ENCODE measurements around the gene ARHGEF4. TPM values are rescaled to one million over a fixed set of nuclear protein-coding genes. Genes with fewer than 3 reads are reported as not detected.

The ARHGEF4 gene
- total RNA-seq, 1 donor from 2014 or later, result 0.10 TPM

DNA sequence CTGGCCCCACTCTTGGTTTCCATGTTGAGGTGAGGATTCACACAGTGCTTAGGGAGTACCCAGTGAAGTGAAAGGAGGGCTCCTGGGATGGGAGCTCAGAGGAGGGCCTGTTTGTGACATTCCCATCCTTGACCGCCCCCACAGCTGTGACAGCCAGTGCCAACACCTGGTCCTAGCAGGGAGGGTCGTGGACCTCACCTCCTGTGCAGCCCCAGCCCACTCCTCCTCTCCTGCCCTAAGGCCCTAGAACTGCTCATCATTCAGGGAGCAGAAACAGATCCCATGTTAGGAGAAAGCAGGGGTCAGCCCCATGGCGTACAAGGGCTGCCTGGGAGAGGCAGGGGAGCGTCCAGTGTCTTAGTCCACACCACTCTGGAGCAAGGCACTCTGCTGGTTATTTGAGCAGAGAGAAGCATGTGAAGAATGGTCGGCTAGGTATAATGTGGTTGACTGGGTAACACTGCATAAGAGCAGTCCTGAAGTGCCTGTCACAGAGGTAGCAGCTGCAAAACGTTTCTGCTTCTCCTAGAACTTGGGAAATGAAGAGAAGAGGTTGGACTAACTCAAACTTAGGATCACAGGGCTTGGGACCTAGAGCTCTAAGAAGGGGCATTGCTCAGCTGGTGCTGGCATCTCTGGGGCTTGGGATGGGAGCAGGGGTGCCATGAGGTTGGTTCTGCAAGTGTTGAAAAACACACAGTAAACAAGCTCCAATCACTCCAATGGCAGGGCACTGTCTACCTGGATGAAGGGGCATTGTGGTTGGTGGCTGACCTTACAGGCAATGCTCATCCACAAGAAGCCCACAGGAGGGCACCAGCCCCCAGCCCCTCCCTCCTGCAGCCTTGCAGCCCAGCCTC lies 200.9 kb downstream of the ARHGEF4 start:
- H3K27me3 Mint-ChIP-seq (ENCODE audit: insufficient read depth), result peaks cover 28% of the 10 kb centered on the region

DNA sequence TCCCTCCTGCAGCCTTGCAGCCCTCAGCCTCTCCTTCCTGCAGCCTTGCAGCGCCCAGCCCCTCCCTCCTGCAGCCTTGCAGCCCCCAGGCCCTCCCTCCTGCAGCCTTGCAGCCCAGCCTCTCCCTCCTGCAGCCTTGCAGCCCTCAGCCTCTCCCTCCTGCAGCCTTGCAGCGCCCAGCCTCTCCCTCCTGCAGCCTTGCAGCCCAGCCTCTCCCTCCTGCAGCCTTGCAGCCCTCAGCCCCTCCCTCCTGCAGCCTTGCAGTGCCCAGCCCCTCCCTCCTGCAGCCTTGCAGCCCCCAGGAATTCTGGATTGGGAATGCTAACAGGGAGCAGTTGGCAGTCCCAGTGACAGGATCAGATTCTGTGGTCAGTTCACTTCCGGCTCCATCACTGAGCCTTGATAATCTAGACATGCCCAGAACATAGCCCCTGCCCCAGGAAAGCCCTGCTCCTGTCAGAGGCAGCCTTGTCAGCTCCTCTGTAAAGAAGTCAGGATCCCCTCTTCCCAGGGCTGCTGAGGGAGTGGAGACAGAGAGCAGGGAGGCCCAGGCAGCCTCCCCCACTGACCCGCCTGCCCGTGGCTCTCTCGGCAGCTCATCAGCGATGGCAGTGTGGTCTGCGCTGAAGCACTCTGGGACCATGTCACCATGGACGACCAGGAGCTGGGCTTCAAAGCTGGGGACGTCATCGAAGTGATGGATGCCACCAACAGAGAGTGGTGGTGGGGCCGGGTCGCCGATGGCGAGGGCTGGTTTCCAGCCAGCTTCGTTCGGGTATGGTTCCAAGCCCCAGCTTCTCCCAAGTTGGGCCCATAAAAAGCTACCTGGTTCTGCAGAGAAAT lies 201.8 kb downstream of the ARHGEF4 start:
- intact Hi-C loops (cut with micrococcal nuclease), result no loop called here
- Mint-ChIP-seq H3K9me3 (no peaks in the 10 kb centered on the region), H3K36me3 (ENCODE audit: low read depth) (no peaks in the 10 kb centered on the region)

More for the DNA sequence above, 200.9 kb downstream of the ARHGEF4 start:
- DNase-seq (ENCODE audit: low spot score), result no peak
- no peak overlapping the region for H3K27ac Mint-ChIP-seq
- no peaks in the 10 kb centered on the region for H3K9me3 Mint-ChIP-seq
- H3K36me3 Mint-ChIP-seq (ENCODE audit: low read depth), result no peaks in the 10 kb centered on the region
- intact Hi-C loops (cut with micrococcal nuclease), result no loop called here
- no peak overlapping the region for H3K4me3 Mint-ChIP-seq
- peaks cover 18% of the 10 kb centered on the region for H3K4me1 Mint-ChIP-seq (ENCODE audit: low read depth)

DNA sequence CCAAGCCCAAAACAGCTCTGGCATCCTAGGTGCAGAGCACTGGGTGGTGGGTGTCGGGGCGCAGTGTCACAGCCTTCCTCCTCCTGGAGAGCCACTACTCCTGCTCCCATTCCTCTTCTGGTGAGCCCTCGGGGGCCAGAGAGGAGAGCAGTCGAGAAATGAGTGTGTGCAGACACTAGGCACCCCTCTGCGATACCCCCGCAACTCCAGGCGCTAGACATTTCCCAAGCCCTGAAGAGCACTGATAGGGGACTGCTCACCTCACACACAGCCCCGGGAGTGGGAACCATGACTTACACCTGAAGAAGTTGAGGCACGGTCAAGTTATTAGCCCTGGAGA lies 202.4 kb downstream of the ARHGEF4 start:
- H3K36me3 Mint-ChIP-seq (ENCODE audit: low read depth), result no peaks in the 10 kb centered on the region
- no peak overlapping the region for H3K4me3 Mint-ChIP-seq
- intact Hi-C loops (cut with micrococcal nuclease), result no loop called here
- H3K27ac Mint-ChIP-seq, result no peak overlapping the region
- DNase-seq (ENCODE audit: low spot score), result no peak
- H3K9me3 Mint-ChIP-seq, result no peaks in the 10 kb centered on the region
- H3K27me3 Mint-ChIP-seq (ENCODE audit: insufficient read depth), result peaks cover 19% of the 10 kb centered on the region
- H3K4me1 Mint-ChIP-seq (ENCODE audit: low read depth), result peaks cover 18% of the 10 kb centered on the region

More for the DNA sequence above, 201.8 kb downstream of the ARHGEF4 start:
- H3K4me1 Mint-ChIP-seq (ENCODE audit: low read depth), result peaks cover 18% of the 10 kb centered on the region
- H3K27me3 Mint-ChIP-seq (ENCODE audit: insufficient read depth), result peaks cover 25% of the 10 kb centered on the region
- no peak for DNase-seq (ENCODE audit: low spot score)
- H3K27ac Mint-ChIP-seq, result no peak overlapping the region
- no peak overlapping the region for H3K4me3 Mint-ChIP-seq

DNA sequence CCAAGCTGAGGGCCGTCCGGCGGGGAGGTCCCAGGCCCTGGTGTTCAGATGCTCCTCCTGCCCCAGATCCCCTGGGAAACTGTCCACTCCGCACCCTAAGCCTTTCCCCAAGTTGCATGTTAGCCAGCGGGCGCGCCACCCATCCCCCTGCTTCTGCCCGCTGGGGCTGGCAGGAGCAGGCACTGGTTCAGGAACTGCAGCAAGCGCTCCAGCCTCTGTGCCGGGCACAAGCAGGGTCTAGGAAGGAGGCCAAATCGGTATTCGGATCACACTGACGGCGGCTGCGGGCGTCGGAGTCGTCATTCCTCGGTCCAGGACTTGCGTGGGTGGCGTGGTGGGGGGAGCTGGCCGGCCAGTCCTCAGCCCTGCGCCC lies 202.8 kb downstream of the ARHGEF4 start:
- Mint-ChIP-seq H3K4me3 (no peak overlapping the region), H3K27ac (no peak overlapping the region), H3K9me3 (no peaks in the 10 kb centered on the region), H3K36me3 (ENCODE audit: low read depth) (no peaks in the 10 kb centered on the region), H3K4me1 (ENCODE audit: low read depth) (peaks cover 18% of the 10 kb centered on the region), H3K27me3 (ENCODE audit: insufficient read depth) (peaks cover 14% of the 10 kb centered on the region)
- no peak for DNase-seq (ENCODE audit: low spot score)
- intact Hi-C loops (cut with micrococcal nuclease), result no loop called here

DNA sequence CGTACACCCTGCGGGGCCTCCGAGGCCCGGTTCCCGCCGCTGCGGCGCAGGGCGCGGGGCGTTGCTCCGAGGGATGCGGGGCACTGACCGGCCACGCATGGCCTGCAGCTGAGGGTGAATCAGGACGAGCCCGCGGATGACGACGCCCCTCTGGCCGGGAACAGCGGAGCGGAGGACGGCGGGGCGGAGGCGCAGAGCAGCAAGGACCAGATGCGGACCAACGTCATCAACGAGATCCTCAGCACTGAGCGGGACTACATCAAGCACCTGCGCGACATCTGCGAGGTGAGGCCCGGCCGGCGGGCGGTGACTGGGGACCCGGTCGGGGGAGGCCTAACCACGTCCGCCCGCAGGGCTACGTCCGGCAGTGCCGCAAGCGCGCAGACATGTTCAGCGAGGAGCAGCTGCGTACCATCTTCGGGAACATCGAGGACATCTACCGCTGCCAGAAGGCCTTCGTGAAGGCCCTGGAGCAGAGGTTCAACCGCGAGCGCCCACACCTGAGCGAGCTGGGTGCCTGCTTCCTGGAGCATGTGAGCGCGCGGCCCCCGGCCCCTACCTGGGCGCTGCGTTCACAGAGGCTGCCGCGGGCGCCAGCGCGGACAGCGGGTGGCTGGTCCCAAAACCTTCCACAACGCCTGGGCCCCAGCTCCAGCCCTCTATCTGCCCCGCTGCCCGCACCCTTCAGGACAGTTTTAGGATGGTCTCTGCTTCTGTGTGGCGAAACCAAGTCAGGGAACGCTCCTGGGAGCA lies 203.4 kb downstream of the ARHGEF4 start:
- intact Hi-C loops (cut with micrococcal nuclease), result no loop called here
- Mint-ChIP-seq H3K9me3 (no peaks in the 10 kb centered on the region), H3K27ac (no peak overlapping the region), H3K27me3 (ENCODE audit: insufficient read depth) (peaks cover 14% of the 10 kb centered on the region), H3K4me1 (ENCODE audit: low read depth) (peaks cover 18% of the 10 kb centered on the region), H3K4me3 (no peak overlapping the region), H3K36me3 (ENCODE audit: low read depth) (no peaks in the 10 kb centered on the region)
- no peak for DNase-seq (ENCODE audit: low spot score)

DNA sequence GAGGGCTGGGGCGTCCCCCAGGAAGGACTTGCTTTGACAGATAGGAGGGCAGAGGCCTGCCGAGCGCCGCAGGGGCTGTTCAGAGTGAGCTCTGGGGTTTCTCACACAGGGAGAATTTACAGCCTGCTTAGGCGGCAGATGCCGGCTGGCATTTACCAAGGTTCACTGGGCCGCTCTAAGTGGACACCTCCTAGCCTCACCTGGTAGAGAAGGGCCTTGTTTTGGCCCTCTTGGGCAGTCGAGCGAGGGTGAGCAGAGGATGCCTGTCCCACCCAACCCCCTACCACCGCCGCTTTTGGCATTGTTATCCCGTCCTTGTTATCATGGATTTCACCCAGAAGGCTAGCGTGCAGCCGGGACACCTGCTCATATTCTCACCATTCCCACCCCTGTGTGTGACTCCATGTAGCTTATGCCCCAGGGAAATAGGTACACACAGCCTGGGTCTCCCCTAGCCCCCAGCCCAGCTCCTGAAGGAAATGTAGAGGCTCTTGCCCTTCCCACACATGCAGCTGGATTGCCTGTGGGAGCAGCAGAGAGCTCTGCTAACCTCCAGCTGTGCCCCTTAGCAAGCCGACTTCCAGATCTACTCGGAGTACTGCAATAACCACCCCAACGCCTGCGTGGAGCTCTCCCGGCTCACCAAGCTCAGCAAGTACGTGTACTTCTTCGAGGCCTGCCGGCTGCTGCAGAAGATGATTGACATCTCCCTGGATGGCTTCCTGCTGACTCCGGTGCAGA lies 204.1 kb downstream of the ARHGEF4 start:
- Mint-ChIP-seq H3K4me3 (no peak overlapping the region), H3K9me3 (no peaks in the 10 kb centered on the region), H3K27ac (no peak overlapping the region), H3K4me1 (ENCODE audit: low read depth) (peaks cover 18% of the 10 kb centered on the region), H3K27me3 (ENCODE audit: insufficient read depth) (peaks cover 13% of the 10 kb centered on the region), H3K36me3 (ENCODE audit: low read depth) (no peaks in the 10 kb centered on the region)
- intact Hi-C loops (cut with micrococcal nuclease), result no loop called here
- DNase-seq (ENCODE audit: low spot score), result no peak

DNA sequence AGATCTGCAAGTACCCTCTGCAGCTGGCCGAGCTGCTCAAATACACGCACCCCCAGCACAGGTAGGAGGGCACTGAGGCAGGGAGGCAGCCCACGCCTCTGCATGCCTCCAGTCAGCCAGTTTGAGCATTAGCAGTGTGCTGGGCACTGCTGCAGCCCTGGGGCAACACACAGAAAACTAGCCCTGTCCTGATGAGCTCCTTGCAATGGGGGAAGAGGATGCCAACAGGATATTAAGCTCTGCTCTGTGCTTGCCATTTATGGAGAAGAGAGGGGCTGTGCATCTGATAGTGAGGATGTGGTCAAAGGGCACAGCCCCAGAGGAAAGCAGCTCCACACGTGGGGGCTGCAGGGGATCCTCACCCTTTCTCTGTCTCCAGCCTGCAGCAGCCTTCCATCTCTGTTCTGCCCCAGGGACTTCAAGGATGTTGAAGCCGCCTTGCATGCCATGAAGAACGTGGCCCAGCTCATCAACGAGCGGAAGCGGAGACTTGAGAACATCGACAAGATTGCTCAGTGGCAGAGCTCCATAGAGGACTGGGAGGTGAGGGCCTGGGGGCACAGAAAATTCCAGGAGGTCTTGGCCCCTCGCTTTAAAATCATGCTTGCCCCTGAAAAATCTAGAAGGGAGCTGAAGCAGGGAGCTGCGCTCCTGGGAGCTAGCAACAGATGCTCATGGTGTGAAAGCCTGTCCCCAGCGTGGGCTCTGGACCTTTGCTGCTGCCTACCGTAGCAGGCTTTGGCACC lies 204.9 kb downstream of the ARHGEF4 start:
- no peaks in the 10 kb centered on the region for H3K9me3 Mint-ChIP-seq
- peaks cover 9% of the 10 kb centered on the region for H3K27me3 Mint-ChIP-seq (ENCODE audit: insufficient read depth)
- no peaks in the 10 kb centered on the region for H3K36me3 Mint-ChIP-seq (ENCODE audit: low read depth)
- DNase-seq (ENCODE audit: low spot score), result no peak
- peaks cover 18% of the 10 kb centered on the region for H3K4me1 Mint-ChIP-seq (ENCODE audit: low read depth)
- intact Hi-C loops (cut with micrococcal nuclease), result no loop called here
- no peak overlapping the region for H3K27ac Mint-ChIP-seq
- no peak overlapping the region for H3K4me3 Mint-ChIP-seq

DNA sequence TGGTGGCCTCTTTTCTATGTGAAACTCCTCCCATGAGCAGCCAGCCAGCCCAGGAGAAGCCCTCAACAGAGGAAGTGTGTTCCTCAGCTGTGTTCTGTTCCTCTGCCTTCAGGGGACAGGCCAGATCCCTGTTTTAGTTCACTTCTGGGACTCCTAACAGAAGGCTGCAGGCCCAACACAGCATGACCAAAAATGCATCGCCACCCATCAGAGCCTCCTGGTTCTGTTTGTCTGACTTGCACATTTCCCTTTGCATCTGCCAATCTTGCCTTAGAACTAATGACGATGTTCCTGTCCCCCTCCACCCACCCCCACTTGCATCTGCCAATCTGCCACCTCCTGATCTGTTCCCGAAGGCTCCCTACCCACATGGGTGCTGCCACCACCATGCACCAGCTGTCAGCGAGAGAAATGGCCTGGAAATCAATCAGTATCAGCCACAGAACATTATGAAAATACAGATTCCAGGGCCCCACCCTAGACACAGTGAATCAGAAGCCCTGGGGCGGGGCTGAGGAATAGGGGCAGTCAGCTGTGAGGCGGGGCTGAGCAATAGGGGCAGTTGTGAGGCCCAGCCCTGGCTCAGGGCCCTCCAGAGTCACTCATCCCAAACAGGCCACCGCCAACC lies 205.5 kb downstream of the ARHGEF4 start:
- DNase-seq (ENCODE audit: low spot score), result no peak
- Mint-ChIP-seq H3K36me3 (ENCODE audit: low read depth) (no peaks in the 10 kb centered on the region), H3K9me3 (no peaks in the 10 kb centered on the region), H3K27me3 (ENCODE audit: insufficient read depth) (peaks cover 8% of the 10 kb centered on the region), H3K27ac (no peak overlapping the region), H3K4me3 (no peak overlapping the region), H3K4me1 (ENCODE audit: low read depth) (peaks cover 18% of the 10 kb centered on the region)
- intact Hi-C loops (cut with micrococcal nuclease), result no loop called here

DNA sequence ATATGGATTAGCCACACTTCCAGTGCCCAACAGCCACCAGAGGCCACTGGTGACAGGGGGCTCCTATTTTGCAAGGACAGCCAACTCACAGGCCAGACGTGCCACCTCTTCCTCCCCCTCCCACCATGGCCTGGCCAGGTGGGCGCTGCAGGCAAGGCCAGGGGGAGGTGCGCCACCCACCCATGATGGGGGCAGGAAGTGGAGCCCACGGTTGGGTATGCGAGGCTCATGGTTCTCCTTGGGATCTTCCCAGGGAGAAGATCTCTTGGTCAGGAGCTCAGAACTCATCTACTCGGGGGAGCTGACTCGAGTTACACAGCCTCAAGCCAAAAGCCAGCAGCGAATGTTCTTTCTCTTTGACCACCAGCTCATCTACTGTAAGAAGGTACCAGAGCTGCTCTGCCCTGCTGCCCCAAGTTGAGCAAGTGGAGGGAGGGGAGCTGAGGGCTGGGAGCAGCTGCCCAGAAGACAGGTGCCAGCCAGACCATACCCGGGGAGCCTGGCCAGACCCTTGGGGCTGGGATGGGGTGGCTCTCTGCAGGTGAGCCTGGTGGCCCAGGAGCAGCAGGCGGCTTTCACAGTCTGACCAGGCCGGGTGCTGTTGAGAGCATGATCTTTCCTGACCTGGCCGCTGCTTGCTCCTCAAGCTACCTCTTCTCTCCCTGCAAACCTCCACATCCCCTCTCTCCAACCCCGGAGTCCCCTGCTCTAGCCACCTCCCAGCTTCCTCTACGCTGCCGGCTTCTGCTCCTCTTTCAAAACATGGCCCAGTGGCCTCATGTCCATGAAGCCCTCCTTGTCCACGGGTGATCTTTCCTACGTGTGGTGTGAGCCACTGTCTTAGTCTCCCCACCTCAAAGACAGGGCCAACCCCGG lies 206.7 kb downstream of the ARHGEF4 start:
- H3K27ac Mint-ChIP-seq, result no peak overlapping the region
- H3K4me1 Mint-ChIP-seq (ENCODE audit: low read depth), result peaks cover 18% of the 10 kb centered on the region
- intact Hi-C loops (cut with micrococcal nuclease), result no loop called here

DNA sequence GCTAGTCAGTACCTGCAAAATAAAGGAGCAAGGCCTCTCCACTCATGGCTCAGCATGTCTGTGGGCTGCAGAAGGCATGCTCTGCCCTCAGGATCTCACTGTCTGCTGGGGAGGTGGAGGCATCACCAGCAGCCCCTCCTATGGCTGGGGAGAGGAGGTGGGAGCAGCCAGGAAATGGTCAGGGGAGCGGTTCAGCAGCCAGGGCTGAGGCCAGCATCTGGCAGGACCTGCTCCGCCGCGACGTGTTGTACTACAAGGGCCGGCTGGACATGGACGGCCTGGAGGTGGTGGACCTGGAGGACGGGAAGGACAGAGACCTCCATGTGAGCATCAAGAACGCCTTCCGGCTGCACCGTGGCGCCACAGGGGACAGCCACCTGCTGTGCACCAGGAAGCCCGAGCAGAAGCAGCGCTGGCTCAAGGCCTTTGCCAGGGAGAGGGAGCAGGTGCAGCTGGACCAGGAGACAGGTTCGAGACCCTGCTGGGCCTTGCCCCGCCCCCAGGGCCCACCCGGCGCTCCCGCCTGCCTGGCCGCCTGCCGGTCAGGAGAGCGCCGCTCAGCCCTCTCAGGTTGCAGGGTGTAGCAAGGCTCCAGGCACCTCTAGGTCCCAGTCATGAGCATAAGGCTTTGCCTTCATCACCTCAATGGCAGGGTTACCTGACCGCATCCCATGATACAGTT lies 207.5 kb downstream of the ARHGEF4 start:
- Mint-ChIP-seq H3K4me3 (no peak overlapping the region), H3K36me3 (ENCODE audit: low read depth) (no peaks in the 10 kb centered on the region), H3K9me3 (no peaks in the 10 kb centered on the region), H3K27ac (no peak overlapping the region), H3K27me3 (ENCODE audit: insufficient read depth) (peaks cover 2% of the 10 kb centered on the region), H3K4me1 (ENCODE audit: low read depth) (peaks cover 18% of the 10 kb centered on the region)
- DNase-seq (ENCODE audit: low spot score), result no peak
- intact Hi-C loops (cut with micrococcal nuclease), result no loop called here

More for the DNA sequence above, 206.7 kb downstream of the ARHGEF4 start:
- Mint-ChIP-seq H3K27me3 (ENCODE audit: insufficient read depth) (peaks cover 2% of the 10 kb centered on the region), H3K36me3 (ENCODE audit: low read depth) (no peaks in the 10 kb centered on the region), H3K4me3 (no peak overlapping the region), H3K9me3 (no peaks in the 10 kb centered on the region)
- DNase-seq (ENCODE audit: low spot score), result no peak
